Hypothalamus (tissue), 51 donors: ENCODE measurements around the gene MICALL1.

Experiments
- DNase-seq, 51 donors: peaks; one replicate each; lab custom pipeline; 2025; lab: John Stamatoyannopoulos, UW

The MICALL1 gene

DNA sequence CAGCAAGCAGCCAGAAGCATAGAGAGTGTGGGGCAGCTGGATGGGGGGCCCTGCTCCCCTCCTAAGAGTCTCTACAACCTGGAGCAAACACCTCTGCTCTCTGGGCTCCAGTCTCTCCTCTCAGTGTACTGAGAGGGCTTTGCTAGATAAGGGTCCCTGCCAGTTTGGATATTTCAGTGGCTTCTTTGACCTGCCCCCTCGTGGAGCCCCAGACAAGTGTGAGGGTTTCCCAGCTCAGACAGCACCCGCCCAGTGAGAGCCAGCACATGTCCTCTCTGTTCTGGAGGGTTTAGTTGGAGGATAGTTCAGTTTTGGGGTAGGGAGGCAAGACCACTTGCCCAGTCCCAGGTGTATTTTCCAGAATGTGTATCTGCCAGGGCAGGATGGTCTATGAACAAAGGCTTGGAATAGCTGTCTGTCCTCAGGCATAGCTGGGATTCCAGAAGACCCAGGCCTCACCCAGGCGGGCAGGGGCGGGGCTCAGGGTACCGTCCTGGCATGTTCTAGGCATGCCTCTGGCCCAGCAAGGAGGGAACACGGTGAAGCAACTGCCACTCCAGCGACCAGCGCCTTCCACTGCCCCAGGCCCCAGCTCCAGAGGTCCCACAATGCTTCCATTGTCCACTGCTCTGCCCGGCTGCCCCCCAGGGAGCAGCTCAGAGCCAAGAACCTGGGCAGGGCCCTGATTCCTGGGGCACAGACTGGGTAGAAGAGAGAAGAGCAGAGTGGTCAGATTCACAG lies 7.5 kb upstream of the MICALL1 start:
- peak in 30 of 51 donors; percentile 21 to 81 (median 59) for DNase-seq

GRCh38 chr22:37904572-37905533 lies 1.2 kb upstream of the MICALL1 start:
- peak in 31 of 51 donors; percentile 17 to 80 (median 45) for DNase-seq

DNA sequence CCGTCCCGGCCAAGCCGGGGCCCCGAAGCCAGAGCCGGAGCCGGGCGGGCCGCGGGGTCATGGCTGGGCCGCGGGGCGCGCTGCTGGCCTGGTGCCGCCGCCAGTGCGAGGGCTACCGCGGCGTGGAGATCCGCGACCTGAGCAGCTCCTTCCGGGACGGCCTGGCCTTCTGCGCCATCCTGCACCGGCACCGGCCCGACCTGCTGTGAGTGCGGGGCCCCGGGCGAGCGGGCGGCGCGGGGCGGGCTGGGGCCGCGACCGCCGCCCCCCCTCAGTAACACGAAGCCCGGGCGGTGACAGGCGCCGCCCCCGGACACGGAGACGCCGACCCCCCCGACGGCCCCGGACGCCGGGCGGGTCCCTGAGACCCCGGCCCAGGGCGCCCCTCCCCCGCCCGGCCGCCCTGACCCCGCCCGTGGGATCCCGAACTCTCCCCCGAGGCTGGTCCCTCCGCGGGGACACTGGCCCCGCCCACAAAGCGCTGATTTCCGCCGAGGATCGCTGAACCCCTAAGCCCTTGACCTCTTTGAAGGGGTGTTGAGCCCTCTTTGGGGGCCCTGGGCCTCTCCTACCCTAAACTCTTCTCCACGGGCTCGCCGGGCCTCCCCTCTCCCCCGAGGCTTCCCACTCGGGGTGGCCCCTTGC lies 389 bp downstream of the MICALL1 start:
- DNase-seq: peak in 6 of 51 donors; percentile 10 to 35 (median 29)

- DNase-seq: no peak
Measured at GRCh38 chr22:37907036-37907954, 1.2 kb downstream of the MICALL1 start.

GRCh38 chr22:37909766-37910165 lies 3.7 kb downstream of the MICALL1 start:
- DNase-seq: no peak

GRCh38 chr22:37910890-37911672 lies 5.0 kb downstream of the MICALL1 start:
- DNase-seq: peak in 6 of 51 donors; percentile 13 to 31 (median 20)

- DNase-seq: no peak
Measured at GRCh38 chr22:37911697-37912096, 5.6 kb downstream of the MICALL1 start.

DNA sequence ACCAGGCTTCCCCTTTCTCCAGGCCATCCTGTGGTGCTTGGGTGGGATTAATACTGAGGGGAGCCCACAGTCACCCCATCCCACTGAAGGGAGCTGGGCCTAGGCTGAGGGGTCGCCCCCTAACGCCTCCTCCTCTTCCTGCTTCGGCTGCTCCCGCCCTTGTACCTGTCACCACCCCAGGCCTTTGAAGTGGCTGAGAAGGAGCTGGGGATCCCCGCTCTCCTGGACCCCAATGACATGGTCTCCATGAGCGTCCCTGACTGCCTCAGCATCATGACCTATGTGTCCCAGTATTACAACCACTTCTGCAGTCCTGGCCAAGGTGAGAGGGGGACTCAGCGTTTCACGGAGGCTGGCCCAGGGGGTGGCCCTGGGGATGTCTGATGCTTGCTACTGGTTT lies 6.1 kb downstream of the MICALL1 start:
- DNase-seq: no peak

DNA sequence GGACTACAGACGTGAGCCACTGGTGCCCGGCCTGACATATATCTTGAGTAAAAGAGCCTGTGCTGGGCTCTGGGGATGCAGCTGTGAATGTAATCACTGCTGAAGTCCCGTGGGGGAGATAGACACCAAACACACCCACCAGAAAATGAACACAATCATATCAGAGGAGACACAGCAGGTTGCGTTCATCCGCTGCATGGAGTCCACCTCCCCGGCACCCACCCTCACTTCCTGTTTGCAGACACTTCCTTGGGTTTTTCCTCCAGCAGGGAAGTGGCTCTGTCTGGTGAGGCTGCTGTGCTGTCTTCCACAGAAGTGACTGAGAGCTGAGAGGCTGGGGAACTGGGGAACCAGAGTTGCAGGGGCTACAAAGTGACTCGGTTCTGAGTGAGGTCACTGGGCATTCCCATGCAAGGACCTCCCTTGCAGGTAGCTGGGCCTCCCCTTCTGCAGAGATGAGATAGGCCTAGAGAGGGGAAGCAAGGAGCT lies 7.2 kb downstream of the MICALL1 start:
- no peak for DNase-seq

- DNase-seq: no peak
Measured at GRCh38 chr22:37916311-37916710, 10.2 kb downstream of the MICALL1 start.

GRCh38 chr22:37917874-37918548 lies 11.9 kb downstream of the MICALL1 start:
- no peak for DNase-seq

DNA sequence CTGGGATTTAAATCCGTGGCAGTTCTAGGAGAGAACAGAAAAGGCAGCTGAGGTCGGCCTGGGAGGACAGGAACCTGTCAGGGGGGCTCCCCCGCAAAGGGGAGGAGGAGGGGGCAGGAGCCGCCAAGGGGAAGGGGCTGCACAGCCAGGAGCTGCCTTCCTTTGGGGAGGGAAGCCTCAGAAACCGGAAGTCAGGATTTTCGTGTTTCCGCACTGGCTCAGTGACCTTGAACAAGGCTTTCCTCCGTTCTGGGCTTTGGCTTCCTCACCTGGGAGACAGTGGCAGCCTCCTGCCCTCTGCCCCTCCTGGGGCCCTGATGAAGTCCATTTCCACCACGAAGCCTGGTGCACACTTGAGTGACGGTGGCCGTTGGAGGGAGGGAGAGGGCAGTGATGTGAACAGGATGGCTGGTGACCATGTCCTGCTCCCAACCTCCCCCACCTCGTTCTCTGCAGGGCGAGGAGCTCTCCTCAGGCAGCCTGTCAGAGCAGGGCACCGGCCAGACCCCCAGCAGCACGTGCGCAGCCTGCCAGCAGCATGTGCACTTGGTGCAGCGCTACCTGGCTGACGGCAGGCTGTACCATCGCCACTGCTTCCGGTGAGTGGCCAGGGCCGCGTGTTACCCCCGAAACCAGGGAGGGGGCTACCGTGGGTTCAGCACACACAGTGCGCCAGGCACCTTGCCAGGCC lies 12.6 kb downstream of the MICALL1 start:
- DNase-seq: no peak

DNA sequence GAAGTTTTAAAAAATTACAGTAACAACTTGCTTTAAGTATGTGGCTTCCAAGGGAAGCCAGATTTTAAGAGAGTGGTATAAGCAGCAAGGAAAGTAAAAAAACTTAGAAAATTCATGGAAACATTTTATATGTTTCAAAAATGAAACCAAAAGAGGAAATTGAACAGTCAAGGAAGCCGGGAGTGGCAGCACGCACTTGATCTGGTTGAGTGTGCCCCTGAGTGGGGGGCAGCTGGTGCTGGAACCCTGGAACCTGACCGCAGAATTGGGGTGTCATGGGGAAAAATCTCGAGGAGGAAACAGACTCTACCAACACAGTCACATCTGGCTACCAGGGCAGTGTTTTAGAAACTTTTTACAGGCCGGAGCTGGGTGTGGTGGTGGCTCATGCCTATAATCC lies 14.0 kb downstream of the MICALL1 start:
- DNase-seq: no peak

GRCh38 chr22:37922191-37922590 lies 16.1 kb downstream of the MICALL1 start:
- DNase-seq: no peak

GRCh38 chr22:37923927-37924326 lies 17.8 kb downstream of the MICALL1 start:
- DNase-seq: no peak

- no peak for DNase-seq
Measured at GRCh38 chr22:37924386-37925065, 18.4 kb downstream of the MICALL1 start.

GRCh38 chr22:37925330-37925729 lies 19.2 kb downstream of the MICALL1 start:
- DNase-seq: no peak
